Astrocyte (in vitro differentiated cells and primary cell): Measurements from ENCODE around the gene PTPRN2. TPM values are rescaled to one million over a fixed set of nuclear protein-coding genes. Genes with fewer than 3 reads are reported as not detected.

Experiments used
- DNase-seq: peaks from one replicate; pipeline ENCODE4 v3.0.0-alpha.2; 2010; ENCODE audit warnings: low read depth
- FAIRE-seq: peaks from 2 replicates; lab custom pipeline; 2011; peaks lifted over from hg19 to GRCh38; lab: Jason Lieb, UNC
- H2AFZ ChIP-seq: 2 replicates; pipeline ENCODE4 v1.6.0; 2012; ENCODE audit warnings: low read depth, low read length, inconsistent platforms
- H3K27ac ChIP-seq: 2 replicates; pipeline ENCODE4 v1.5.1; 2011; ENCODE audit warnings: low read depth, low read length, inconsistent platforms
- H3K27me3 ChIP-seq: 2 replicates; pipeline ENCODE4 v1.6.0; 2011; ENCODE audit warnings: low read length, inconsistent platforms; ENCODE audit not compliant: insufficient read depth
- H3K36me3 ChIP-seq: 2 replicates; pipeline ENCODE4 v1.5.1; 2011; ENCODE audit warnings: low read length, inconsistent platforms; ENCODE audit not compliant: insufficient read depth
- H3K4me1 ChIP-seq: 2 replicates; pipeline ENCODE4 v1.5.1; 2011; ENCODE audit warnings: low read length, inconsistent platforms; ENCODE audit not compliant: insufficient read depth
- H3K4me2 ChIP-seq: 2 replicates; pipeline ENCODE4 v1.6.0; 2012; ENCODE audit warnings: low read length, inconsistent platforms
- H3K4me3 ChIP-seq: 2 replicates; pipeline ENCODE4 v1.5.1; 2011; ENCODE audit warnings: low read depth, mild to moderate bottlenecking, low read length, inconsistent platforms; ENCODE audit not compliant: insufficient read depth
- H3K79me2 ChIP-seq: 2 replicates; pipeline ENCODE4 v1.6.0; 2012; ENCODE audit warnings: mild to moderate bottlenecking, low read length, inconsistent platforms; ENCODE audit not compliant: insufficient read depth
- H3K9ac ChIP-seq: 2 replicates; pipeline ENCODE4 v1.6.0; 2012; ENCODE audit warnings: mild to moderate bottlenecking, low read length, inconsistent platforms
- H3K9me3 ChIP-seq: 2 replicates; pipeline ENCODE4 v1.5.1; 2012; ENCODE audit warnings: low read depth, mild to moderate bottlenecking, low read length, inconsistent platforms; ENCODE audit not compliant: insufficient read depth
- H4K20me1 ChIP-seq: 2 replicates; pipeline ENCODE4 v1.6.0; 2012; ENCODE audit warnings: low read length, inconsistent platforms; ENCODE audit not compliant: insufficient read depth
- H3K27ac Mint-ChIP-seq: one replicate; pipeline ENCODE4 v1.8.0; 2021; ENCODE audit warnings: mild to moderate bottlenecking, mixed read lengths; ENCODE audit not compliant: unreplicated experiment
- H3K27me3 Mint-ChIP-seq: one replicate; pipeline ENCODE4 v1.8.0; 2021; ENCODE audit warnings: low read depth, mixed read lengths; ENCODE audit not compliant: unreplicated experiment
- H3K36me3 Mint-ChIP-seq: one replicate; pipeline ENCODE4 v1.8.0; 2021; ENCODE audit warnings: low read depth, mixed read lengths; ENCODE audit not compliant: unreplicated experiment
- H3K4me1 Mint-ChIP-seq: one replicate; pipeline ENCODE4 v1.8.0; 2021; ENCODE audit warnings: low read depth, mixed read lengths; ENCODE audit not compliant: unreplicated experiment
- H3K4me3 Mint-ChIP-seq: one replicate; pipeline ENCODE4 v1.8.0; 2021; ENCODE audit warnings: mild to moderate bottlenecking, moderate library complexity, mixed read lengths; ENCODE audit not compliant: unreplicated experiment
- H3K9me3 Mint-ChIP-seq: one replicate; pipeline ENCODE4 v1.8.0; 2021; ENCODE audit warnings: mild to moderate bottlenecking, mixed read lengths; ENCODE audit not compliant: unreplicated experiment
- CTCF ChIP-seq: IDR thresholded peaks from 2 replicates; pipeline ENCODE4 v1.5.1; 2011; ENCODE audit warnings: low read depth, mild to moderate bottlenecking, inconsistent platforms, low read length, moderate library complexity; ENCODE audit not compliant: insufficient read depth
- EZH2 ChIP-seq: IDR thresholded peaks from 2 replicates; pipeline ENCODE4 v1.6.1; 2012; ENCODE audit warnings: mild to moderate bottlenecking, low read length, inconsistent platforms; ENCODE audit not compliant: insufficient read depth
- total RNA-seq: library from RNA; stranded (reverse); gene quantifications from 2 replicates; pipeline ENCODE4 v1.2.1, GENCODE V29; 2021

PTPRN2 gene
- total RNA-seq, 1 donor from 2014 or later, result 0.09 TPM

GRCh38 chr7:158527915-158528502 lies 59.6 kb downstream of the PTPRN2 start:
- peaks cover 2% of the 10 kb centered on the region for H3K36me3 Mint-ChIP-seq
- H3K27ac Mint-ChIP-seq, result no peak overlapping the region
- no peak overlapping the region for H3K4me3 Mint-ChIP-seq
- Histone ChIP-seq H3K4me2 (no peak overlapping the region), H3K9me3 (peaks cover 14% of the 10 kb centered on the region), H3K36me3 (no peaks in the 10 kb centered on the region), H3K79me2 (no peaks in the 10 kb centered on the region), H2AFZ (no peak overlapping the region), H3K27me3 (no peaks in the 10 kb centered on the region), H4K20me1 (no peaks in the 10 kb centered on the region), H3K4me3 (no peak overlapping the region), H3K4me1 (no peaks in the 10 kb centered on the region), H3K9ac (no peak overlapping the region), H3K27ac (no peak overlapping the region)
- H3K4me1 Mint-ChIP-seq, result peaks cover 2% of the 10 kb centered on the region
- DNase-seq (no peak), FAIRE-seq (no peak)
- H3K9me3 Mint-ChIP-seq, result peaks cover 22% of the 10 kb centered on the region
- peaks cover 6% of the 10 kb centered on the region for H3K27me3 Mint-ChIP-seq
- TF ChIP-seq CTCF (no peak), EZH2 (no peak)

- H3K4me2 ChIP-seq, result no peak overlapping the region
- no peak overlapping the region for H3K4me3 ChIP-seq
- no peak overlapping the region for H3K27ac Mint-ChIP-seq
- peaks cover 2% of the 10 kb centered on the region for H3K4me1 Mint-ChIP-seq
- no peak overlapping the region for H2AFZ ChIP-seq
- H4K20me1 ChIP-seq, result no peaks in the 10 kb centered on the region
- H3K9me3 ChIP-seq, result peaks cover 19% of the 10 kb centered on the region
- H3K9me3 Mint-ChIP-seq, result peaks cover 23% of the 10 kb centered on the region
- no peak overlapping the region for H3K9ac ChIP-seq
- H3K27ac ChIP-seq, result no peak overlapping the region
- H3K27me3 Mint-ChIP-seq, result peaks cover under 1% of the 10 kb centered on the region
- H3K36me3 ChIP-seq, result no peaks in the 10 kb centered on the region
- no peaks in the 10 kb centered on the region for H3K79me2 ChIP-seq
- DNase-seq, result no peak
- H3K27me3 ChIP-seq, result no peaks in the 10 kb centered on the region
- FAIRE-seq, result no peak
- no peak for TF ChIP-seq CTCF
- TF ChIP-seq EZH2, result no peak
- H3K4me1 ChIP-seq, result no peaks in the 10 kb centered on the region
- peaks cover 2% of the 10 kb centered on the region for H3K36me3 Mint-ChIP-seq
- H3K4me3 Mint-ChIP-seq, result no peak overlapping the region
Observed at GRCh38 chr7:158527495-158527894, 60.1 kb downstream of the PTPRN2 start.

GRCh38 chr7:158527038-158527437 lies 60.6 kb downstream of the PTPRN2 start:
- no peak overlapping the region for H2AFZ ChIP-seq
- no peaks in the 10 kb centered on the region for H3K36me3 ChIP-seq
- peaks cover 22% of the 10 kb centered on the region for H3K9me3 ChIP-seq
- Mint-ChIP-seq H3K27me3 (no peaks in the 10 kb centered on the region), H3K36me3 (peaks cover 2% of the 10 kb centered on the region), H3K9me3 (peaks cover 25% of the 10 kb centered on the region), H3K27ac (no peak overlapping the region), H3K4me1 (peaks cover 2% of the 10 kb centered on the region), H3K4me3 (no peak overlapping the region)
- no peak overlapping the region for H3K9ac ChIP-seq
- H3K79me2 ChIP-seq, result no peaks in the 10 kb centered on the region
- H3K4me3 ChIP-seq, result no peak overlapping the region
- DNase-seq (no peak), FAIRE-seq (no peak)
- no peaks in the 10 kb centered on the region for H3K27me3 ChIP-seq
- H3K27ac ChIP-seq, result no peak overlapping the region
- no peak overlapping the region for H3K4me2 ChIP-seq
- no peaks in the 10 kb centered on the region for H3K4me1 ChIP-seq
- TF ChIP-seq EZH2 (no peak), CTCF (no peak)
- no peaks in the 10 kb centered on the region for H4K20me1 ChIP-seq
